ENCODE data around the gene CCDC92. TPM values are rescaled to one million over a fixed set of nuclear protein-coding genes. Genes with fewer than 3 reads are reported as not detected.

The CCDC92 gene
- polyA plus RNA-seq, 1 experiment: 52.2 TPM

GRCh38 chr12:123945287-123946151, 27.1 kb downstream of the CCDC92 start:
- POLR2A ChIA-PET: no interaction called here

GRCh38 chr12:123944696-123945095, 27.9 kb downstream of the CCDC92 start:
- no peak overlapping the region for H3K27ac ChIP-seq (ENCODE audit: low read depth, low read length)
- no peak for TF ChIP-seq CTCF (IDR thresholded peaks at IDR 0.05; ENCODE audit: low read depth, low read length)
- POLR2A ChIA-PET: no interaction called here

More at GRCh38 chr12:123945287-123946151, 27.1 kb downstream of the CCDC92 start:
- Histone ChIP-seq H3K4me3 (ENCODE audit: low read depth, low read length) (no peak overlapping the region), H3K27ac (ENCODE audit: low read depth, low read length) (no peak overlapping the region), H3K9me3 (ENCODE audit: control insufficient read depth, insufficient read depth, low read length) (peaks cover 23% of the 10 kb centered on the region), H3K27me3 (ENCODE audit: control insufficient read depth, insufficient read depth, low read length) (no peaks in the 10 kb centered on the region)
- TF ChIP-seq CTCF (IDR thresholded peaks at IDR 0.05; ENCODE audit: low read depth, low read length): no peak
- CTCF ChIA-PET: no interaction called here
- no peak for DNase-seq (ENCODE audit: low read depth, low spot score)

GRCh38 chr12:123943816-123944215, 28.8 kb downstream of the CCDC92 start:
- no peak overlapping the region for H3K4me3 ChIP-seq (ENCODE audit: low read depth, low read length)
- POLR2A ChIA-PET: no interaction called here

More at GRCh38 chr12:123944696-123945095, 27.9 kb downstream of the CCDC92 start:
- no peak for DNase-seq (ENCODE audit: low read depth, low spot score)
- Histone ChIP-seq H3K27me3 (ENCODE audit: control insufficient read depth, insufficient read depth, low read length) (no peaks in the 10 kb centered on the region), H3K4me3 (ENCODE audit: low read depth, low read length) (no peak overlapping the region), H3K9me3 (ENCODE audit: control insufficient read depth, insufficient read depth, low read length) (peaks cover 18% of the 10 kb centered on the region)
- CTCF ChIA-PET: no interaction called here

GRCh38 chr12:123942911-123943648, 29.6 kb downstream of the CCDC92 start:
- DNase-seq (ENCODE audit: low read depth, low spot score): no peak
- ChIA-PET CTCF (interaction anchor here (3.3 kb wide), 1 partner anchor 38 kb away, joined by 19 read pairs; no protein-coding TSS in a partner anchor), POLR2A (interaction anchor here (1.3 to 2.0 kb wide), 2 partner anchors 9 to 10 kb away, joined by 3 to 11 read pairs; no protein-coding TSS in a partner anchor)
- no peak overlapping the region; the same call in 1 of the 2 replicates for H3K4me3 ChIP-seq (ENCODE audit: low read depth, low read length)
- no peak for TF ChIP-seq CTCF (IDR thresholded peaks at IDR 0.05; ENCODE audit: low read depth, low read length)
- H3K27me3 ChIP-seq (ENCODE audit: control insufficient read depth, insufficient read depth, low read length): no peaks in the 10 kb centered on the region
- peak overlapping the region; percentile 89 for H3K27ac ChIP-seq (ENCODE audit: low read depth, low read length)
- peaks cover 18% of the 10 kb centered on the region for H3K9me3 ChIP-seq (ENCODE audit: control insufficient read depth, insufficient read depth, low read length)

More at GRCh38 chr12:123943816-123944215, 28.8 kb downstream of the CCDC92 start:
- H3K9me3 ChIP-seq (ENCODE audit: control insufficient read depth, insufficient read depth, low read length): peaks cover 18% of the 10 kb centered on the region
- CTCF ChIA-PET: no interaction called here
- H3K27me3 ChIP-seq (ENCODE audit: control insufficient read depth, insufficient read depth, low read length): no peaks in the 10 kb centered on the region
- DNase-seq (ENCODE audit: low read depth, low spot score): no peak
- H3K27ac ChIP-seq (ENCODE audit: low read depth, low read length): no peak overlapping the region
- no peak for TF ChIP-seq CTCF (IDR thresholded peaks at IDR 0.05; ENCODE audit: low read depth, low read length)

Data from AG04450 (cell line).